Transverse colon (tissue), 4 donors: ENCODE measurements around the gene SLC35F5.
"Not testable (repeated sequence)": the region's sequence is repeated elsewhere in the genome, so short reads cannot be mapped to it uniquely, and the experiment has no call there.

Source experiments
- POLR2AphosphoS5 ChIP-seq, 3 donors: sonication (generic); formaldehyde crosslinking; IDR thresholded peaks; one replicate each; pipeline ENCODE4 v1.6.1; 2016; ENCODE audit warnings: antibody characterized with exemption in 3 of 3
- TF ChIP-seq, protein P1 (sequence below), 5 experiments: fragments of 200-600 bp in 3 of 5; fragments of 450-650 bp in 2 of 5; sonication (generic) in 3 of 5; IDR thresholded peaks; 1 replicate in 2 of 5; 2 replicates in 3 of 5; pipeline ENCODE4 v1.5.1; 2016 to 2017; ENCODE audit warnings: antibody characterized with exemption in 5 of 5, inconsistent platforms in 3 of 5, mild to moderate bottlenecking in 2 of 5, moderate library complexity in 1 of 5

DNA sequence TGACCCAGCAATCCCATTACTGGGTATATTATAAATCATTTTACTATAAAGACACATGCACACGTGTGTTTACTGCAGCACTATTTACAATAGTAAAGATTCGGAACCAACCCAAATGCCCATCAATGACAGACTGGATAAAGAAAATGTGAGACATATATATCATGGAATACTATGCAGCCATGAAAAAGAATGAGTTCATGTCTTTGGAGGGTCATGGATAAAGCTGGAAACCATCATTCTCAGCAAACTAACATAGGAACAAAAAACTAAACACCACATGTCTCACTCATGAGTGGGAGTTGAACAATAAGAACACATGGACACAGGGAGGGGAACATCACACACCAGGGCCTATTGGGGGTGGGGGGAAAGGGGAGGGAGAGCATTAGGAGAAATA, 58.2 kb downstream of the SLC35F5 start:
- TF ChIP-seq, protein P1, sequence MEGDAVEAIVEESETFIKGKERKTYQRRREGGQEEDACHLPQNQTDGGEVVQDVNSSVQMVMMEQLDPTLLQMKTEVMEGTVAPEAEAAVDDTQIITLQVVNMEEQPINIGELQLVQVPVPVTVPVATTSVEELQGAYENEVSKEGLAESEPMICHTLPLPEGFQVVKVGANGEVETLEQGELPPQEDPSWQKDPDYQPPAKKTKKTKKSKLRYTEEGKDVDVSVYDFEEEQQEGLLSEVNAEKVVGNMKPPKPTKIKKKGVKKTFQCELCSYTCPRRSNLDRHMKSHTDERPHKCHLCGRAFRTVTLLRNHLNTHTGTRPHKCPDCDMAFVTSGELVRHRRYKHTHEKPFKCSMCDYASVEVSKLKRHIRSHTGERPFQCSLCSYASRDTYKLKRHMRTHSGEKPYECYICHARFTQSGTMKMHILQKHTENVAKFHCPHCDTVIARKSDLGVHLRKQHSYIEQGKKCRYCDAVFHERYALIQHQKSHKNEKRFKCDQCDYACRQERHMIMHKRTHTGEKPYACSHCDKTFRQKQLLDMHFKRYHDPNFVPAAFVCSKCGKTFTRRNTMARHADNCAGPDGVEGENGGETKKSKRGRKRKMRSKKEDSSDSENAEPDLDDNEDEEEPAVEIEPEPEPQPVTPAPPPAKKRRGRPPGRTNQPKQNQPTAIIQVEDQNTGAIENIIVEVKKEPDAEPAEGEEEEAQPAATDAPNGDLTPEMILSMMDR (IDR thresholded peaks at IDR 0.05): not testable (repeated sequence)
- not testable (repeated sequence) for TF ChIP-seq POLR2AphosphoS5 (IDR thresholded peaks at IDR 0.05)
